Fibroblast of the aortic adventitia (primary cell): ENCODE results near the gene SLIRP. TPM values are rescaled to one million over a fixed set of nuclear protein-coding genes. Genes with fewer than 3 reads are reported as not detected.
A peak's percentile ranks its signal among the peaks of the same experiment; 100 is the strongest.

Experiments
- DNase-seq: peaks from one replicate; pipeline ENCODE4 v3.0.0-alpha.2; 2010; ENCODE audit warnings: low read depth
- H3K4me3 ChIP-seq: 2 replicates; pipeline ENCODE4 v1.5.1; 2011; ENCODE audit warnings: low read depth, mild to moderate bottlenecking, control low read depth, low read length, moderate library complexity
- CTCF ChIP-seq: IDR thresholded peaks from 2 replicates; pipeline ENCODE4 v1.5.1; 2011; ENCODE audit warnings: mild to moderate bottlenecking, low read length, control low read depth, inconsistent platforms; ENCODE audit not compliant: insufficient read depth
- total RNA-seq: library from RNA; depleted of rRNA; stranded (reverse); fragments of >200 nt; gene quantifications from 2 replicates; pipeline ENCODE4 v1.2.3, GENCODE V29; 2012; ENCODE audit warnings: low replicate concordance

SLIRP gene
- total RNA-seq, 1 donor, result 209 TPM

- DNase-seq, result peak; percentile 55
- H3K4me3 ChIP-seq, result peak within 1 kb of the TSS; percentile 91
- TF ChIP-seq CTCF, result no peak
These were observed 52.7 kb downstream of the SLIRP start, which contains the start of gene SNW1 for GRCh38 chr14:77760381-77761204. SNW1 (minus strand) TSS chr14:77761156; CDS start chr14:77761127, 29 bp downstream.

GRCh38 chr14:77761205-77761931 lies 53.5 kb downstream of the SLIRP start:
- peak; percentile 30 for TF ChIP-seq CTCF
- peak overlapping the region; percentile 91 for H3K4me3 ChIP-seq
- DNase-seq, result peak; percentile 96

- no peak for TF ChIP-seq CTCF
- DNase-seq, result no peak
- no peak overlapping the region for H3K4me3 ChIP-seq
These were observed 55.4 kb downstream of the SLIRP start for GRCh38 chr14:77763316-77763715.

GRCh38 chr14:77763978-77764377 lies 56.1 kb downstream of the SLIRP start:
- no peak for TF ChIP-seq CTCF
- no peak overlapping the region for H3K4me3 ChIP-seq

More at GRCh38 chr14:77763978-77764377, 56.1 kb downstream of the SLIRP start:
- no peak for DNase-seq

Other genes starting within 250 kb of the SLIRP start
- gene ISM2, start 209.3 kb upstream of the SLIRP start, total RNA-seq, result 0.09 TPM in 1 of 2 replicates, not detected in the other
- 36.7 and 60.0 TPM in 2 replicates for gene SPTLC2, start 91.5 kb upstream of the SLIRP start, total RNA-seq
- gene ALKBH1, start 80 bp upstream of the SLIRP start, total RNA-seq, result 5.5 and 7.6 TPM in 2 replicates
- gene SNW1, start 53.1 kb downstream of the SLIRP start, total RNA-seq, result 55.7 and 99.1 TPM in 2 replicates
- 5.2 and 8.7 TPM in 2 replicates for gene ADCK1, start 92.0 kb downstream of the SLIRP start, total RNA-seq